ENCODE data around the gene FGF5.

GRCh38 chr4:80334568-80334967 is 68.1 kb downstream of the FGF5 start:
- TF ChIP-seq GATA3 (IDR thresholded peaks at IDR 0.05; ENCODE audit: low read depth, low read length), result no peak
- no peak for TF ChIP-seq GATA2 (IDR thresholded peaks at IDR 0.05; ENCODE audit: low read depth, low read length)
